A549 (cell line): Measurements from ENCODE around the gene DCBLD2.

Experiments used
- CBX2 ChIP-seq: fragments of 200-600 bp; sonication (generic); IDR thresholded peaks from 2 replicates; pipeline ENCODE4 v1.6.1; 2016; ENCODE audit warnings: low read depth, mild to moderate bottlenecking, borderline replicate concordance
- EP300 ChIP-seq, 2 experiments: fragments of >200 bp; sonication (Bioruptor Twin); formaldehyde crosslinking; IDR thresholded peaks; 2 replicates in 1 of 2; 3 replicates in 1 of 2; pipeline ENCODE4 v1.6.1; 2016 to 2017
- FOSB ChIP-seq: fragments of 250-450 bp; sonication (Bioruptor Pico); IDR thresholded peaks from 2 replicates; pipeline ENCODE4 v1.5.0; 2020; ENCODE audit warnings: mild to moderate bottlenecking, moderate library complexity
- POLR2A ChIP-seq: IDR thresholded peaks from 2 replicates; pipeline ENCODE4 v1.6.1; 2012; ENCODE audit warnings: mild to moderate bottlenecking, low read length
- RCOR1 ChIP-seq: fragments of 150-350 bp; IDR thresholded peaks from 2 replicates; pipeline ENCODE4 v1.6.1; 2014; ENCODE audit warnings: antibody characterized with exemption, low read length, low read depth
- TFCP2L1 ChIP-seq: fragments of 250-450 bp; sonication (Bioruptor Pico); IDR thresholded peaks from 2 replicates; pipeline ENCODE4 v1.5.0; 2021; ENCODE audit warnings: mild to moderate bottlenecking
- ZFP36 ChIP-seq: fragments of 450-650 bp; IDR thresholded peaks from 2 replicates; pipeline ENCODE4 v1.6.1; 2014; ENCODE audit warnings: borderline replicate concordance; ENCODE audit not compliant: partially characterized antibody
- TF ChIP-seq, protein P1 (sequence below): IDR thresholded peaks from 2 replicates; pipeline ENCODE4 v1.6.1; 2012
- TF ChIP-seq, protein P2 (sequence below): fragments of >200 bp; sonication (Bioruptor Twin); formaldehyde crosslinking; IDR thresholded peaks from 3 replicates; pipeline ENCODE4 v1.5.1; 2016

DNA sequence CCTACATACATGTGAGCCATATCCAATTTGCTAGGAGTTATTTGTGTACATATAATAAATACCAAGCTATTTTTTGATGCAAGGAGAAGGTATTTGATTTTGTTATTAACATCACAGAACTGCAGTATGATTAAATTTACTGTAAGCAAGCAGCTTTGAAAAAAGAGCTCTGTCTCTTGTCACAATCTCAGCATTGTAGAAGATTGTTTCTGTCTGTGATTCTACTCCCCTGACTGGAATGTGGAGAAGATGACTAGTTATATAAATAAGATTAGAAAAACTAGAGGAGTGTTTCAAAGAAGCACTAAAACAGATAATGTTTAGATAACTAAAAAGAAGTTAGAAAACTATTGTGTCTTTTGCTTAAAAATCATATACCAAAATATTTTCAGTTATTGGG, 17.1 kb upstream of the DCBLD2 start:
- TF ChIP-seq, protein P1, sequence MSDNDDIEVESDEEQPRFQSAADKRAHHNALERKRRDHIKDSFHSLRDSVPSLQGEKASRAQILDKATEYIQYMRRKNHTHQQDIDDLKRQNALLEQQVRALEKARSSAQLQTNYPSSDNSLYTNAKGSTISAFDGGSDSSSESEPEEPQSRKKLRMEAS, result no peak
- TF ChIP-seq ZFP36 (no peak), CBX2 (no peak), FOSB (no peak), POLR2A (no peak), RCOR1 (no peak), EP300 (IDR thresholded peaks at IDR 0.05) (no peak), TFCP2L1 (CRISPR knock-in tag) (no peak)
- TF ChIP-seq, protein P2, sequence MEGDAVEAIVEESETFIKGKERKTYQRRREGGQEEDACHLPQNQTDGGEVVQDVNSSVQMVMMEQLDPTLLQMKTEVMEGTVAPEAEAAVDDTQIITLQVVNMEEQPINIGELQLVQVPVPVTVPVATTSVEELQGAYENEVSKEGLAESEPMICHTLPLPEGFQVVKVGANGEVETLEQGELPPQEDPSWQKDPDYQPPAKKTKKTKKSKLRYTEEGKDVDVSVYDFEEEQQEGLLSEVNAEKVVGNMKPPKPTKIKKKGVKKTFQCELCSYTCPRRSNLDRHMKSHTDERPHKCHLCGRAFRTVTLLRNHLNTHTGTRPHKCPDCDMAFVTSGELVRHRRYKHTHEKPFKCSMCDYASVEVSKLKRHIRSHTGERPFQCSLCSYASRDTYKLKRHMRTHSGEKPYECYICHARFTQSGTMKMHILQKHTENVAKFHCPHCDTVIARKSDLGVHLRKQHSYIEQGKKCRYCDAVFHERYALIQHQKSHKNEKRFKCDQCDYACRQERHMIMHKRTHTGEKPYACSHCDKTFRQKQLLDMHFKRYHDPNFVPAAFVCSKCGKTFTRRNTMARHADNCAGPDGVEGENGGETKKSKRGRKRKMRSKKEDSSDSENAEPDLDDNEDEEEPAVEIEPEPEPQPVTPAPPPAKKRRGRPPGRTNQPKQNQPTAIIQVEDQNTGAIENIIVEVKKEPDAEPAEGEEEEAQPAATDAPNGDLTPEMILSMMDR, result no peak
